GM03348 (cell line): Measurements from ENCODE around the gene ZCCHC3.

Source experiments
- DNase-seq: peaks from one replicate; pipeline ENCODE4 v3.0.0; 2012; ENCODE audit warnings: low spot score

Gene ZCCHC3

DNA sequence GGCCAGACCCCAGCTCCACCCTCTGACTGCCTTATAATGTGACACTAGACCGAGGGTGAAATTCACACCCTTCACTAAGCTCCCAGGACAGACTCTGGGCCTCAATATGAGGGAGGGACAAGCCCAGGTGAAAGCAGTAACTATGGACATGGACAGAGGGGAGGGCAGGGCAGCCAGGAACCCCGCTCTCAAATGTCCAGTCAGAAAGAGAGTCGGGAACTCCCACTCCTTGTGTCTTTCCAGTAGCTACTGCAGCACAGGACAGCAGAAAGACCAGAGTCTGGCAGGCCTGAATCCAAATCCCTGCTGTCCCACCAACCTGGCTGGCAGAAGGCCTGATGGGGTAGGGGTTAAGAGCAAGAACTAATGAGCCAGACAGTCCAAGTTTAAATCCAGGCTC is 13.2 kb upstream of the ZCCHC3 start:
- DNase-seq: no peak

DNA sequence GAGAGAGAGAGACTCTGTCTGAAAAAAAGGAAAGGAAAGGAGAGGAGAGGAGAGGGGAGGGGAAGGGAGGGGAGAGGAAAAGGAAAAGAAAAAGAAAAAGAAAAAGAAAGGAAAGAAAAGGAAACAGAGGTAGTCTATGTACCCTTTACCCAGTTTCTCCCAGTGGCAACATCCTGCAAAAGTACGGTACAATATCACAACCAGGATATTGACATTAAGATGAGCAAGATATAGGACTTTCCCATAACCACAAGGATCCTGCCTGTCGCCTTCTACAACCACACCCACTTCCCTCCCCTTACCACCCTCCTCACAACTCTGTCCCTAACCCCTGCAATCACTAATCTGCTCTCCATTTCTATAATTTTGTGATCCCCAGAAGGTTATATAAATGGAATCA is 10.9 kb upstream of the ZCCHC3 start:
- DNase-seq: no peak

DNA sequence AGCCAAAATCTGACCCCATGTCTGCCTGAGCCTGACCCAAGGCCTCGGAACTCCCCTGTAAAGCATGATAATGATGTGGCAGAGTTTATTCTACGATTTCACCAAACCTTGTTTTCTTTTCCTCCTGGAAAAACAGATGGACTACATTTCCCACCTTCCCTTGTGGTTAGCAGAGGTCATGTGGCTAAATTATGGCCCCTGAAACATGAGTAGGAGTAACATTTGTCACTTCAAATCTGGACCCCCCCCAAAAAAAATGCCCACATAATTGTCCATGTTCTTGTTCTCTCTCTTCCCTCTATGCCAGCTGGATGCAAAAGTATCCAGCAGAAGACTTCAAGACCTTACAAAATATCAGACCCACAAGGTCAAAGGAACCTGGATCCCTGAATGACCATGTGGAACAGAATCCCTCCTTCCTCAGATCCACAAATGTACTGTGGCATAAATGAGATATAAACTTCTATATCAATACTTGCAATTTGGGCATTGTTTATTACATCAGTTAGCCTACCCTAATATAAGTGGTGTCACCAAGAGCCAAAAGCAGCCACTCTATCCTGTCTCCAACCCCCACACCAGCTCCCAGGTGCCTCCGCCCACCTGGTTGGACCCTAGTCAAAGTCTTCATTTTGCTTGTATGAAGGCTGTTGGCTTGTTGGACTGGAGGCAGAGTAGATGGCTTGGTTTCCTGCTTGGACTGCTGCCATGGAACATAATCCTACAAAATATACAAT is 8.2 kb upstream of the ZCCHC3 start:
- no peak for DNase-seq

DNA sequence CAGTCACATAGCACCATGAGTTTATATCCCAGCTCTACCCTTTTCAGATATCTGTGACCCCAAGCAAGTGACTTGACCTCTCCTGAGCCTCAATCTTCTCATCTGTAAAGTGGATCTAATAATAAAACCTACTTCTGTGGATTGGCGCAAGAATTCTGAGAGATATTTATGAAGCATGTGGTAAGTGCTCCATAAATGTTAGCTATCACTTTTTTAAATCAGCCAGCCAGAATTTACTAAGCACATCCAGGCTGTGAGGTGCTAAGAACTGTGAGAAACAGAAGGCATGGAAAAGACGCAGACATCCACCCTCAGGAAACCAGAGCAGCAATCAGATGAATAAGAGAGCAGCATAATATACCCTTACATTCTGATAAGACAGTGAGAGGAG is 7.7 kb upstream of the ZCCHC3 start:
- no peak for DNase-seq

DNA sequence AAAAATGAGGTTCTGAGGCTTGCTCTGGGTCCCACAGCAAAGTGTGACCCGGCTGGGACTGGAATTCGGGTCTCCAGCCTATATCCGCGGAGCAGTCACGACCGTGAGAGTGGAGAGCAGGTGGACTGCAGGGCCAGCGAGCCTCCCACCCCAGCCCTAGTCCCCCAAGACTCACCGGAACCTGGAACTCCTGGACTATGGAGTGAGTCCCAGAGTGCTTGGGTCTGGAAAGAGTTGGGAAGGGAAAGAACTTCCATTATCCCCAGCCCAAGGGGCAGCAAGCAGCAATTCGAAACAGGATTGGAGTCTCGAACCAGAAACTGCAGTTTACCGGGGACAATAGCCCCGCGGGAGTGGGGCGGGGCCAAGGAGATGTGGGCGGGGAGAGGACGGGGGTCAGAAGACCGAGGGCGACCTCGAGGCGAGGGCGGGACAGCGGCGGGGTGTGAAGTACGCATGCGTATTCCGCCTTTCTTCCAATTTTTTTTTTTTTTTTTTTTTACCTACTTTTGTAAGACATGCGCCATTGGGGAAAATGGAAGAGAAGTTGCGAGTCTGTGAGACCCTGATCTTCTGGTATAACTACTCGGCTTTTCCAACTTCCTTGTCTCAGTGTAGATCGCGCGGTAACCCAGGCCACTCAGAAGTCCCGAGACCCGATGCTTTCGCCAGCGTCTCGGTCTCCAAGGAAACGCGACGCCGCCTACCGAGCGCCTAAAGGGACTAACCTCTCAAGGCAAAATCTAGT is 7.1 kb upstream of the ZCCHC3 start, which contains the start of gene C20orf96:
Gene C20orf96, minus strand, starts transcription at position 667 of the 748 bp plus-strand sequence. Its CDS starts 140 bp downstream, at position 527.
- DNase-seq: peak; percentile 99

DNA sequence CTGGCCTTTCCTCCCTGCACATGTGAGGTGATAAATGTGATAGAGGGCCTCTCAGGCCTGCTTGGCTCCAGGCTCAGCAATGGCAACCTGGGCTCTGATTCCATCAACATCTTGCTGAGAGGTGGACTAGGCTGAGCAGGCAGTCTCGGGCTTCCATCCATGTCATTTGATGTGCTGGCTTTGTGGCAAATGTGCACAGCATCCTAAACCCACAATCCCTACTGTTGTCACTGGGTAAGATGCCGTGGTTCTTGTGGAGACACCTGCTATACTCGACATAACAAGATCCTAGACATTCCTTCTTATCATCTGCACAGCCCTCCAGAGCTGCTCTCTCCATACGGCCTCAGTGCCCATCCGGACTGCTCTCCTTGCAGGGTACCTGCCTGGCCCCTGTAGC is 2.8 kb upstream of the ZCCHC3 start:
- DNase-seq: no peak

DNA sequence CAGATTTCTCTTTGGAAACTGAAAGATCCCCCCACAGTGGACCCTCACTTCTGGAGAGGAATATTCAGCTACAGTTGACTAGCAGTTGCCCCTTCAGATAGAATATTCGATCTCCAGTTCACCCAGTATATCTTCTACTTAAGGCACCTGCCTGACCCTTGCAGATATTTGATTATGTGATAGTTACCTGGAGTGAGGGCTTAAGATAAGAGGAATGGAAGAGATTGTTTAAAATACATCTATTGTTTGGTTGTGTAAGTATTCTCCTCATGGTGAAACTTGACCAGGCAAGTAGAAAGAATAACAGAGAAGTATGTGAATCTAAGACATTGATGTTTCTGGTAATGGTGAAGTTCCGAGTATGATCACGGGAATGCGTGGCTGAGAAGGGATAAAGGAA is 1.6 kb upstream of the ZCCHC3 start:
- DNase-seq: no peak

DNA sequence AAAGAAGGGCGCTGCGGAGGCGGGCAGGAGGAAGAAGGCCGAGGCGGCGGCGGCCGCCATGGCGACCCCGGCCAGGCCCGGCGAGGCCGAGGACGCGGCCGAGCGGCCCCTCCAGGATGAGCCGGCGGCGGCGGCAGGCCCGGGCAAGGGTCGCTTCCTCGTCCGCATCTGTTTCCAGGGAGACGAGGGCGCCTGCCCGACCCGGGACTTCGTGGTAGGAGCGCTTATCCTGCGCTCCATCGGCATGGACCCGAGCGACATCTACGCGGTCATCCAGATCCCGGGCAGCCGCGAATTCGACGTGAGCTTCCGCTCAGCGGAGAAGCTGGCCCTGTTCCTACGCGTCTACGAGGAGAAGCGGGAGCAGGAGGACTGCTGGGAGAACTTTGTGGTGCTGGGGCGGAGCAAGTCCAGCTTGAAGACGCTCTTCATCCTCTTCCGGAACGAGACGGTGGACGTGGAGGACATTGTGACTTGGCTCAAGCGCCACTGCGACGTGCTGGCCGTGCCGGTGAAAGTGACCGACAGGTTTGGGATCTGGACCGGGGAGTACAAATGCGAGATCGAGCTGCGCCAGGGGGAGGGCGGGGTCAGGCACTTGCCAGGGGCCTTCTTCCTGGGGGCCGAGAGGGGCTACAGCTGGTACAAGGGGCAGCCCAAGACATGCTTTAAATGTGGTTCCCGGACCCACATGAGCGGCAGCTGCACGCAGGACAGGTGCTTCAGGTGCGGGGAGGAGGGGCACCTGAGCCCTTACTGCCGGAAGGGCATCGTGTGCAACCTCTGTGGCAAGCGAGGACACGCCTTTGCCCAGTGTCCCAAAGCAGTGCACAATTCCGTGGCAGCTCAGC is 780 bp downstream of the ZCCHC3 start:
- DNase-seq: peak; percentile 80

DNA sequence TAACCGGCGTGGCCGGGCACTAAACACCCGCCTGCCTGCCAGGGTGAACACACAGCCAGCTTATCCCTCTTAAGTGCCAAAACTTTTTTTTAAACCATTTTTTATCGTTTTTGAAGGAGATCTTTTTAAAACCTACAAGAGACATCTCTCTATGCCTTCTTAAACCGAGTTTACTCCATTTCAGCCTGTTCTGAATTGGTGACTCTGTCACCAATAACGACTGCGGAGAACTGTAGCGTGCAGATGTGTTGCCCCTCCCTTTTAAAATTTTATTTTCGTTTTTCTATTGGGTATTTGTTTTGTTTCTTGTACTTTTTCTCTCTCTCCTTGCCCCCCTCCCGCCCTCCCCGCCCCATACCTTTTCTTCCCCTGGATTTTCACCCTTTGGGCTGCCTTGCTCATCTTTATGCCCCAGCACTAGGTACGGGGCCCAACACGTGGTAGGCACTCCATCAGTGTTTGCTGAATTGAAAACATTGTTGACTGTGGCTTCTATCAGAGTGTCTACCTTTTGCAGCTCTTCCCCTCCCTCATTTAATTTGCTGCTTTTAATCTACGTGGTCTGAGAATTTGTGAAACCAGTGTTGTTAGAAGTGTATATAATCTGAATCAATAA is 1.5 kb downstream of the ZCCHC3 start:
- DNase-seq: no peak

DNA sequence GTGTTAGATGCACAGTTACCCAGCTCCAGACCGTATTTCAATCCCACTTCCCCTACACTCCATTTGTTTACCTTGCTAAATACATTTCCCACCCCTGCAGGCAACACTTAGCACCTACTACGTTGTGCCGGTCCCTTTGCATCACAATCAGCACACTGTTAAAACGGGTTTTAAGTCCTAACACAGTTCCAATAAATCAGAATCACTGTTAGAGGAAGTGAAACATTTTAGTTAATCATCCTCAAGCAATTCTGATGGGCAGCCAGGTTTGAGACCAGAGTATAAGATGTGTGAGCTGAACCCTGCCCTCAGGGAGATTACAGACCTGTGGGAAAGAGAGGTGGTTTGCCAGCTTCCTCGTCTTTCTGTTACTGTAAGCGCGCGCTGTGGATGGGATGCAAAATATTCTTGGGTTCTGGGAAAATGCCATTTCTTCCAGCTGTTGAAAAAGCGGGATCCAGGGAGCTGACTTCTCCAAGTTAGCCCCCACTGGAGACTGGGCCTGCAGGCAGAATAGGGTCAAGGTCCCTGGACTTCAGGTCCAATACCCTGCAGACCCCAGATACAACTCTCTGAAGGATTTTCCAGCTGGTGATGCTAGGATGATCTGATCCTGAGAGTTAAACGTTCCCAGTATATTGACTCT is 3.1 kb downstream of the ZCCHC3 start:
- no peak for DNase-seq

DNA sequence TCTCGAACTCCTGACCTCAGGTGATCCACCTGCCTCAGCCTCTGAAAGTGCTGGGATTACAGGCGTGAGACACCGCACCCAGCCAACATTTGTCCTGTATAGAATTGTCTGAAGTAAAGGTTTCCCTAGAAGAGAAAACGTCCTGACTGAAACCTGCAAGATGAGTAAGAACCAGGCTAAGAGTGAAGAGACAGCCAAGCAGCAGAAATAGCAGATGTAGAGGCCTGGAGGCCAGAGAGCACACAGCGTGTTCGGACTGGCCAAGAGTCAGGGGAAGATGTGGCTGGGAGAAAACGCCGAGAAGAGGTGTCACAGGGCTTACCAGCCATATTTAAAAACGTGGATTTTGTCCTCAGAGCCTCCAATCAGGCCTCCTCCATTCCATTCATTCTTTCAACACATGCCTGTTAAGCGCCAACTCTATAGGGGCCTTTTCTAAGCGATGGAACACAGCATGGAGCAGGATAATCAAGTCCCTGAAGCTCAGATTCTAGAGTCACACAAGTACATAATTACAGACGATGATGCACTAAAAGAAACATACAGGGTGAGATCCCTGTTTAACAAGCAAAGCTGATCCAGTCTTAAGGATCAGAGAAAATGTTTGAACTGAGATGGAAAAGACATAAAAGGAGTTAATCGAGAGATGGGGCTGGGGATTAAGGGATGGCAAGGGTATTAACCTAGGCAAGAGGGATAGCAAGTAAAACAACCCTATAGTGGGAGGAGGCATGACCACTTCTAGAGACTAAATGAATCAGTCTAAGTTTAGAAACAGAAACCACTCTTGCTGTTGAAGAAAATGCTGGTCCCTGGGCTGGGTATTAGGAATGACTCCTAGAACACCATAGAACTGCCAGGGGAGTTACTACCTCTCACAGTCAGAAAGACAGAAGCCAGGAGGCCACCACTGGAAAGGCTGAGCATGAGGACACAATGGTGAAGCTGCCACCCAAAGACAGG is 4.8 kb downstream of the ZCCHC3 start:
- no peak for DNase-seq

DNA sequence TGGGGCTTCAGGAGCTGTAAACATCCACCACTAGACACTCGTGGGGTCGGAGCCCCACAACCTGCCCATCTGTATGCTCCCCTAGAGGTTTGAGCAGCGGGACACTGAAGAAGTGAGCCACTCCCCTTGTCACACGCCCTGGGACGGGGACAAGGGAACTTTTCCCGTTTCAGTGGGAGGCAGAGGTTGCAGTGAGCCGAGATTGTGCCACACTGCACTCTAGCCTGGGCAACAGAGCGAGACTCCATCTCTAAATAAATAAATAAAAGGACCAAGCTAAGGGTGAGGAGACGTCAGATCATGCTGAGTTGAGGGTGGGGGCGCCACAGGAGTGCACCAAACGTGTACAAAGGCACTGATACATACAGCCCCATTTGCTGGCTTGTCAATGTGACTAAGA is 8.4 kb downstream of the ZCCHC3 start:
- no peak for DNase-seq

DNA sequence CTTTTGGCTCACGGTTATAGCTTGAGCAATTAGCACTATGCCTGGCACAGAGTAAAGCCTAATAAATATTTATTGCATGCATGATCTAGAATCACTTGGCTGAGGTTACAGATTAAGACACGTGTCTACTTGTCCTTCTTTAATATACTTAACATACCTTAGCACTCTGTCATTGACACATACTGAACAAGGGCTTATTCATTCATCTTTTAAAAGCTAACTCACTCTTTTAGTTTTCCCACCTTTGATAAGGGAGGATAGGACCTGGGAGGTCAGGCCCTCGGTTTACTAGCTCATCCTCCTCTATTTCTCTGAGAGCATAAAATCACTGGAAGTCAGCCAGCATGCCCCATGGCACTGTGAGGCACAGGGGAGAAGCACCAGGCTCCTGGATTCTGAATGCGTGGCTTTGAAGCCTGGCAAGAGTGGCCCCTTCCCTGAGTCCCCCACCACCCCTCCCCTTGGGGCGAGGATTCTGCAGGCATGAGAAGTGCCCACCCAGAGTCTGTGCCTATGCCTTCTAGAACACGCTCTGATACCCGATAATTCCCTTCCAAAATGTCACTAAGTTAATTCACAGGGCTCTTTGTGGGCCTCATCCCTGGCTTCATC is 11.2 kb downstream of the ZCCHC3 start:
- DNase-seq: no peak

DNA sequence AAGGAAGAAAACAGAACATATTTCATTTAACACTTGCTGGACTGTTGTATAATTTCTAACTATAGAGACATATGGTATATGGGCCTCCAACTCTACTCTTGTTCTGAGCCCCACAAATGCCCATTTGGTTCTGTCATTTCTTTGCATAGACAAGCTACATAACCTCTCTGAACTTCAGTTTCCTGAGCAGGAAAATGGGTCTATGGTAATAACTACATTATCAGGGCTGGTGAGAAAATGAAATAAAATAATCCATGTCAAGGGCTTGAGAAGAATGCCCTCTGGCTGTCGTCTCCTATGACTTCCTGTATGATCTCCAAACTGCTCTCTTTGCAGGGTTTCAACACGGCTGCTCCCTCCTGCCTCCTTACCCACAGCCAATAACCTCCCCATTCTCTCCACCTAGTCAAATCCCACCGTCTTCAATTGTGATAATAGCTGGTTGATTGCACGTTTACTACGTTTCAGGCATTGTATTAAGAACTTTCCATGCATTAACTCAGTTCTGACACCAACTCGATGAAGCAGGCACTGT is 12.0 kb downstream of the ZCCHC3 start:
- DNase-seq: peak; percentile 42

DNA sequence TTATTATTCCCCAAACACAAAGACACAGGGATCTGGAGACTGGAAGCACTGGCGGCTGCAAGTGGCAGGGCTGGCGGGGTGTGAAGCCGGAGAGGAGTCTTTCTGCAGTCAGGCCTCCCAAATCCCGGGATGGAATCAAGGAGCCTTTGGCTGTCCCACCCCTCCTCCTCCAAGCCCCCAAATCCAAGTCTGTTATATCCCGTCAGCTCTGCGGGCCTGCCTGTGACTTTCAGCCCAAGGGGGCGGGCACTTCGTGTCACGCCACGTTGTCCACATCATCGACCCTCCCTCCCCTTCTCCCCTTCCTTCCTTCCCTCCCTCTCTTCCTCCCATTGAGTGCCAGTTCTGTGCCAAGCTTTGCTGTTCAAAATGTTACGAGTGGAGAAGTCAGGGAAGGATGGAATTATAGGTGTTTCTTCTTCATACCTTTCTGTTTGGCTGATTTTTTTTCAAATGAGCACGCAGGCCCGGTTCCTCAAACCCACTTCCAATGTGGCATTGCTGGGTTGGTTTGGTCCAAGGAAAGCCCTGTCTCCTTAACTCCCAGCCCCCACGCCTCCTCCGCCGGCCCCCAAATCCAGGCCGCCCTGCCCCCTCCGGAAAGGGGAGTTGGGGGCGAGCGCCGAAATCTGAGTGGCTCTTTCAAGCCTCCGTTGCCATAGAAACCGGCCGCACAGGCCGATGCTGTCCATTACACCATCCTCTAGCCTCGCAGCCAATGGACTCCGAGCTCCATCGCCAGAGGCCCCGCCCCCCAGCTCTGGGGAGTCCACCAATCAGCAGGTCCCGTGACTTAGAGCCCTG is 12.7 kb downstream of the ZCCHC3 start:
- DNase-seq: peak; percentile 99

DNA sequence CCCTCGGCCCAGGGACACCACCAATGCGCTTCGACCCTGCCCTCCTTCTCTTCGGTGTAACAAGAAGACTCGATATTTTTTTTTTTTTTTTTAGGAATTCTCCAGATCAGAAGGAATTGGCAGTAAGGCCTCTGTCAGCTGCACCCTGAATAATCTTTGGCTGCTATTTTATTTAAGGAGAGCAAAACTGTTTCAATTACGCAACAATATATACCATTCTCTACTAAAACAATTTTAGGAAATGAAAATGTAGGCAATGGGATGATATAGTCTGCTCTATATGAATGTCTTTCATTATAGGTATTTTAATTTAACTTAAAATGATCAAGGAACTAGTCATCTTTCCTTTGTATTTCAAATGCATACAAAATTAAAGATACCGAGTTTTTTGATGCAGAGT is 13.3 kb downstream of the ZCCHC3 start:
- no peak for DNase-seq

DNA sequence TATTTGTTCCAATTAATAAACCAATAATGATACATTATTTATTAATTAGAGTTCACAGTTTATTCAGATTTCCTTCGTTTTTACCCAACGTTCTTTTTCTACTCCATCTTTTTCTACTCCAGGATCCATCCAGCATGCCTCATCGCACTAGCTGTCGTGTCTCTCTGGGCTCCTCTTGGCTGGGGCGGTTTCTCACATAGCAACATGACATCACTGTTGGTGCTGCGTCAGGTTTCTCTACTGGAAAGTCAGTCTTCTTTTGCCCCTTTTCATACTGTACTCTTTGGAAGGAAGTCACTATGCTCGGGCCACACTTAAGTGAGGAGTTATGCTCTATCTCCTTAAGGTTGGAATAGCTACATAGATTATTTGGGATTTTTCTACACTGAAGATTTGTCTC is 14.2 kb downstream of the ZCCHC3 start:
- no peak for DNase-seq

DNA sequence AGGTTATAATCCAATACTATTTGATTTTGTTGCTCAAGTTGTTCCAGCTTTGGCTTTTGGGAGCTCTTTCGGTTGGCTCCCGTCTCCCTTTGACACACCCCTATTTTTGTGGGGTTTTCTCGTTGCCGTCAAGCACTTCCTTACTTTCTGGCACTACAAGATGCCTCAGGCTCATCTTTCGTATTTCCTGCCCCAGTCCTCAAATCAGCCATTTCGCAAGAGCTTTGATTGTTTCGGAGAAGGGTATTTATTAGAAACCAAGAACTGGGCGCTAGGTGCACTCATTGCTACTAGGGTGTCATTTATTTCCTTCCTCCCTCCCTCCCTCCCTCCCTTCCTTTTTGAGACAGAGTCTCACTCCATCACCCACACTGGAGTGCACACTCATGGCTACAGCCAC is 14.7 kb downstream of the ZCCHC3 start:
- DNase-seq: no peak

DNA sequence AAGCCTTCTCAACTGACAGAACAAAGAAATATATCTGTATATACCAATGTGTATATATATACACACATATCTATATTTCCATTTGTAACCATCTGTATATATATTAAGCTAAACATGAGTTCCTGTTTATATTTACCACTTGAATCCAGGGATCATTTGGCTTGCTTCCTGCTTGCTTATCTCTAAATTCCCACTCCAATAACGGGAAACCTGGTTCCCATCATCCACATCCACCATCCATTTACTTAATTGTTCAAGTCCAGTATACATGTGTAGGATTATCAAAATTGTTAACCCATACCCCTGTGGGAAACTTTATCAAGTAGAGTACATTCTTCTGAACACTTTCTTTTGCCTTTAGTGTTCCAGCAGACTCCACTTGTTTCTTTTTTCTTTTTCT is 15.5 kb downstream of the ZCCHC3 start:
- DNase-seq: no peak
